Stimulated activated naive CD8-positive, alpha-beta T cell treated with anti-CD3 and anti-CD28 coated beads, Interleukin-15, Interleukin-2, amounts not matched to agents 100 U/mL and 50 U/mL, for 24 hours (primary cell): ENCODE results near the gene CSNK1D.

ENCODE experiments used
- ATAC-seq: fragments of 150-1000 bp; cut with Tn5 transposase; one replicate; pipeline ENCODE4 v1.10.0; 2021
- DNase-seq: peaks from one replicate; pipeline ENCODE4 v3.0.0; 2021

The CSNK1D gene

GRCh38 chr17:82310877-82311276 is 37.4 kb upstream of the CSNK1D start:
- ATAC-seq: no peak

GRCh38 chr17:82309656-82310570 is 36.4 kb upstream of the CSNK1D start:
- ATAC-seq (no peak), DNase-seq (no peak)

More at GRCh38 chr17:82310877-82311276, 37.4 kb upstream of the CSNK1D start:
- DNase-seq: no peak

- no peak for ATAC-seq
- peak; percentile 8 for DNase-seq
Measured at GRCh38 chr17:82305727-82306300, 32.3 kb upstream of the CSNK1D start.

- no peak for ATAC-seq
- DNase-seq: peak; percentile 27
Measured at GRCh38 chr17:82304826-82305726, 31.6 kb upstream of the CSNK1D start.

GRCh38 chr17:82303944-82304808 is 30.7 kb upstream of the CSNK1D start:
- ATAC-seq (no peak), DNase-seq (peak; percentile 21)

GRCh38 chr17:82302991-82303943 is 29.8 kb upstream of the CSNK1D start:
- DNase-seq (peak; percentile 56), ATAC-seq (no peak)

GRCh38 chr17:82302568-82302963 is 29.1 kb upstream of the CSNK1D start:
- ATAC-seq (no peak), DNase-seq (no peak)

- ATAC-seq: no peak
- peak; percentile 79 for DNase-seq
Measured at GRCh38 chr17:82301916-82302567, 28.5 kb upstream of the CSNK1D start.

- DNase-seq: peak; percentile 46
- no peak for ATAC-seq
Measured at GRCh38 chr17:82301300-82301915, 27.9 kb upstream of the CSNK1D start.

GRCh38 chr17:82300707-82301270 is 27.3 kb upstream of the CSNK1D start:
- peak; percentile 86 for DNase-seq
- no peak for ATAC-seq

GRCh38 chr17:82300228-82300627 is 26.7 kb upstream of the CSNK1D start:
- no peak for ATAC-seq
- DNase-seq: peak; percentile 10

- peak; percentile 10 for ATAC-seq
- peak; percentile 66 for DNase-seq
Measured at GRCh38 chr17:82299452-82299851, 26.0 kb upstream of the CSNK1D start.

- no peak for ATAC-seq
- peak; percentile 30 for DNase-seq
Measured at GRCh38 chr17:82298538-82299421, 25.3 kb upstream of the CSNK1D start.

GRCh38 chr17:82297714-82298537 is 24.4 kb upstream of the CSNK1D start:
- peak; percentile 78 for ATAC-seq
- DNase-seq: peak; percentile 93

GRCh38 chr17:82297280-82297713 is 23.8 kb upstream of the CSNK1D start:
- DNase-seq (peak; percentile 91), ATAC-seq (peak; percentile 35)

- DNase-seq: no peak
- no peak for ATAC-seq
Measured at GRCh38 chr17:82296511-82297279, 23.2 kb upstream of the CSNK1D start.
